C4-2B (cell line): Measurements from ENCODE around the gene SPOCK1.

Experiments
- CTCF ChIP-seq: fragments of 450-650 bp; conservative IDR thresholded peaks from 2 replicates; pipeline ENCODE4 v1.5.1; 2017; ENCODE audit warnings: mild to moderate bottlenecking
- ZFX ChIP-seq: fragments of 450-650 bp; IDR thresholded peaks from 2 replicates; pipeline ENCODE4 v1.6.1; 2017

- TF ChIP-seq CTCF (no peak), ZFX (no peak)
Observed at GRCh38 chr5:137205231-137206027, 293.7 kb downstream of the SPOCK1 start.
